HCT116 (cell line): Measurements from ENCODE around the gene ELFN1. TPM values are rescaled to one million over a fixed set of nuclear protein-coding genes. Genes with fewer than 3 reads are reported as not detected.
"Not testable (repeated sequence)": the region's sequence is repeated elsewhere in the genome, so short reads cannot be mapped to it uniquely, and the experiment has no call there.

Experiments used
- ATAC-seq: fragments of 200-7000 bp; cut with Tn5 transposase; 2 replicates; pipeline ENCODE4 v1.9.1; 2020; ENCODE audit warnings: mild to moderate bottlenecking, moderate library complexity
- BruUV-seq: library from RNA; stranded (reverse); fragments of 400-500 nt; replicated peaks from 2 replicates; lab custom pipeline; 2021; lab: Mats Ljungman, UMichigan
- CTCF ChIA-PET: fragments of 300-600 bp; sonication (Branson Sonifier 250); formaldehyde crosslinking; loops from one replicate; lab custom pipeline; 2021; ENCODE audit warnings: antibody characterized with exemption; lab: Charles Lee
- POLR2A ChIA-PET: fragments of 300-600, 350-600 bp; sonication (Branson Sonifier 250); formaldehyde crosslinking; loops from one replicate; lab custom pipeline; 2021; ENCODE audit warnings: antibody characterized with exemption; lab: Charles Lee
- RAD21 ChIA-PET, 2 experiments: fragments of 300-600 bp; sonication (Branson Sonifier 250); formaldehyde crosslinking; loops; one replicate each; lab custom pipeline; 2023; ENCODE audit warnings: low total read pairs in 2 of 2; ENCODE audit not compliant: uncharacterized antibody in 2 of 2, unreplicated experiment in 2 of 2, low non-redundant PET in 1 of 2; lab: Charles Lee
- DNase-seq: peaks from one replicate; pipeline ENCODE4 v3.0.0-alpha.2; 2010; ENCODE audit warnings: low read depth, low spot score
- H2AFZ ChIP-seq: fragments of 200-600 bp; shearing (Covaris generic), sonication (generic); 2 replicates; pipeline ENCODE4 v1.6.1; 2017; ENCODE audit warnings: low read depth, mixed run types, mixed read lengths, antibody characterized with exemption, low read length; ENCODE audit not compliant: poor library complexity, severe bottlenecking
- H3K27ac ChIP-seq: 2 replicates; pipeline ENCODE4 v1.5.1; 2012; ENCODE audit warnings: low read depth, low read length
- H3K27me3 ChIP-seq: fragments of 200-600 bp; sonication (generic); 2 replicates; pipeline ENCODE4 v1.6.1; 2016; ENCODE audit warnings: mixed run types, low read length, mixed read lengths; ENCODE audit not compliant: insufficient read depth
- H3K36me3 ChIP-seq, 2 experiments: fragments of 200-500 bp in 1 of 2; fragments of 200-600 bp in 1 of 2; sonication (Bioruptor generic) in 1 of 2; sonication (generic) in 1 of 2; 2 replicates each; pipeline versions ENCODE4 v1.5.1 to v1.6.1; 2014 to 2016; ENCODE audit warnings: low read length in 2 of 2, inconsistent platforms in 1 of 2, mixed read lengths in 1 of 2, mixed run types in 1 of 2; ENCODE audit not compliant: insufficient read depth in 2 of 2, control insufficient read depth in 1 of 2
- H3K4me1 ChIP-seq, 2 experiments: fragments of 200-600 bp in 1 of 2; sonication (generic) in 1 of 2; 2 replicates each; pipeline versions ENCODE4 v1.5.1 to v1.6.1; 2012 to 2017; ENCODE audit warnings: low read length in 2 of 2, inconsistent platforms in 1 of 2, mild to moderate bottlenecking in 1 of 2, mixed read lengths in 1 of 2, mixed run types in 1 of 2, moderate library complexity in 1 of 2; ENCODE audit not compliant: insufficient read depth in 2 of 2, control insufficient read depth in 1 of 2
- H3K4me2 ChIP-seq: fragments of 200-600 bp; sonication (generic); 2 replicates; pipeline ENCODE4 v1.6.1; 2017; ENCODE audit warnings: mixed run types, low read length, mixed read lengths
- H3K4me3 ChIP-seq, 2 experiments: fragments of 200-600 bp in 1 of 2; sonication (generic) in 1 of 2; replicated peaks in 1 of 2; 2 replicates each; pipeline ENCODE4 v1.5.1; 2011 to 2016; ENCODE audit warnings: low read length in 2 of 2, control low read depth in 1 of 2, low read depth in 1 of 2, mild to moderate bottlenecking in 1 of 2, mixed read lengths in 1 of 2, mixed run types in 1 of 2
- H3K79me2 ChIP-seq: fragments of 200-600 bp; sonication (generic); 2 replicates; pipeline ENCODE4 v1.6.1; 2017; ENCODE audit warnings: mild to moderate bottlenecking, mixed run types, low read length, moderate library complexity, mixed read lengths; ENCODE audit not compliant: insufficient read depth
- H3K9ac ChIP-seq: fragments of 200-600 bp; sonication (generic); 2 replicates; pipeline ENCODE4 v1.6.1; 2016; ENCODE audit warnings: low read length, mixed read lengths
- H3K9me2 ChIP-seq: fragments of 200-600 bp; sonication (generic), shearing (Covaris generic); 2 replicates; pipeline ENCODE4 v1.6.1; 2017; ENCODE audit warnings: mixed run types, mild to moderate bottlenecking, moderate library complexity; ENCODE audit not compliant: insufficient read depth
- H3K9me3 ChIP-seq, 2 experiments: fragments of 200-500 bp in 1 of 2; fragments of 200-600 bp in 1 of 2; sonication (Bioruptor generic) in 1 of 2; sonication (generic) in 1 of 2; 2 replicates each; pipeline ENCODE4 v1.6.1; 2014 to 2017; ENCODE audit warnings: low read length in 2 of 2, mixed read lengths in 2 of 2, inconsistent platforms in 1 of 2, low read depth in 1 of 2, mild to moderate bottlenecking in 1 of 2, mixed run types in 1 of 2, moderate library complexity in 1 of 2; ENCODE audit not compliant: control insufficient read depth in 1 of 2, insufficient read depth in 1 of 2
- H4K20me1 ChIP-seq: fragments of 200-600 bp; sonication (generic), shearing (Covaris generic); 2 replicates; pipeline ENCODE4 v1.6.1; 2017; ENCODE audit warnings: mixed run types, mild to moderate bottlenecking, moderate library complexity; ENCODE audit not compliant: insufficient read depth
- ATF3 ChIP-seq: IDR thresholded peaks from 2 replicates; pipeline ENCODE4 v1.6.1; 2012
- CEBPB ChIP-seq: IDR thresholded peaks from 2 replicates; pipeline ENCODE4 v1.6.1; 2012; ENCODE audit warnings: low read depth
- EZH2 ChIP-seq: fragments of 200-600 bp; sonication (generic); IDR thresholded peaks from 2 replicates; pipeline ENCODE4 v1.6.1; 2017; ENCODE audit warnings: antibody characterized with exemption, mixed run types
- FOSL1 ChIP-seq: IDR thresholded peaks from 2 replicates; pipeline ENCODE4 v1.6.1; 2012; ENCODE audit warnings: low read depth
- JUND ChIP-seq: IDR thresholded peaks from 2 replicates; pipeline ENCODE4 v1.6.1; 2012
- POLR2AphosphoS5 ChIP-seq: IDR thresholded peaks from 2 replicates; pipeline ENCODE4 v1.6.1; 2011; ENCODE audit warnings: mild to moderate bottlenecking, low read depth, low read length, moderate library complexity
- REST ChIP-seq: IDR thresholded peaks from 2 replicates; pipeline ENCODE4 v1.6.1; 2012; ENCODE audit warnings: low read depth
- TCF7L2 ChIP-seq: IDR thresholded peaks from 2 replicates; pipeline ENCODE4 v1.7.0; 2011; ENCODE audit warnings: borderline replicate concordance, inconsistent platforms; ENCODE audit not compliant: insufficient read depth, insufficient read length; ENCODE audit errors: extremely low read depth
- ZFX ChIP-seq: fragments of 450-650 bp; IDR thresholded peaks from 2 replicates; pipeline ENCODE4 v1.6.1; 2017
- intact Hi-C: fragments of 100-400 bp; cut with micrococcal nuclease; formaldehyde crosslinking; loops from 2 replicates; pipeline ENCODE4 v1.10.0; 2022
- total RNA-seq: library from RNA; stranded (reverse); gene quantifications from one replicate; pipeline ENCODE4 v1.2.1, GENCODE V29; 2021; ENCODE audit not compliant: unreplicated experiment
- TF ChIP-seq, protein P1 (sequence below): IDR thresholded peaks from 2 replicates; pipeline ENCODE4 v1.6.1; 2012
- TF ChIP-seq, protein P2 (sequence below), 3 experiments: fragments of 200-600 bp in 1 of 3; sonication (generic) in 1 of 3; IDR thresholded peaks in 2 of 3; conservative IDR thresholded peaks in 1 of 3; 2 replicates each; pipeline ENCODE4 v1.5.1; 2012 to 2017; ENCODE audit warnings: low read depth in 2 of 3, low read length in 2 of 3, antibody characterized with exemption in 1 of 3, borderline replicate concordance in 1 of 3, control low read depth in 1 of 3, mild to moderate bottlenecking in 1 of 3, mixed read lengths in 1 of 3, mixed run types in 1 of 3, moderate library complexity in 1 of 3; ENCODE audit not compliant: insufficient read depth in 1 of 3

The ELFN1 gene
- total RNA-seq, 1 experiment from 2014 or later: 4.4 TPM

- no peaks in the 10 kb centered on the region for H3K36me3 ChIP-seq
- peaks cover 3 to 13% of the 10 kb centered on the region in 2 experiments; a peak in 3 of 4 replicates for H3K4me1 ChIP-seq
- H3K27ac ChIP-seq: no peak overlapping the region
- H3K9ac ChIP-seq: no peak overlapping the region
- no peaks in the 10 kb centered on the region for H4K20me1 ChIP-seq
- no peaks in the 10 kb centered on the region for H3K9me2 ChIP-seq
- POLR2A ChIA-PET: no interaction called here
- CTCF ChIA-PET: no interaction called here
- no peak overlapping the region for H3K4me2 ChIP-seq
- H3K27me3 ChIP-seq: no peaks in the 10 kb centered on the region
- intact Hi-C loops: no loop called here
- no peaks in the 10 kb centered on the region for H3K79me2 ChIP-seq
- no peak overlapping the region for H2AFZ ChIP-seq
- H3K4me3 ChIP-seq: no peak overlapping the region
- DNase-seq (no peak), ATAC-seq (no peak)
- H3K9me3 ChIP-seq: no peaks in the 10 kb centered on the region
- no peak for TF ChIP-seq REST
- no peak for TF ChIP-seq FOSL1
- TF ChIP-seq, protein P1, sequence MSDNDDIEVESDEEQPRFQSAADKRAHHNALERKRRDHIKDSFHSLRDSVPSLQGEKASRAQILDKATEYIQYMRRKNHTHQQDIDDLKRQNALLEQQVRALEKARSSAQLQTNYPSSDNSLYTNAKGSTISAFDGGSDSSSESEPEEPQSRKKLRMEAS: no peak
- TF ChIP-seq POLR2AphosphoS5: no peak
- no peak for TF ChIP-seq TCF7L2
- TF ChIP-seq CEBPB: no peak
- TF ChIP-seq, protein P2, sequence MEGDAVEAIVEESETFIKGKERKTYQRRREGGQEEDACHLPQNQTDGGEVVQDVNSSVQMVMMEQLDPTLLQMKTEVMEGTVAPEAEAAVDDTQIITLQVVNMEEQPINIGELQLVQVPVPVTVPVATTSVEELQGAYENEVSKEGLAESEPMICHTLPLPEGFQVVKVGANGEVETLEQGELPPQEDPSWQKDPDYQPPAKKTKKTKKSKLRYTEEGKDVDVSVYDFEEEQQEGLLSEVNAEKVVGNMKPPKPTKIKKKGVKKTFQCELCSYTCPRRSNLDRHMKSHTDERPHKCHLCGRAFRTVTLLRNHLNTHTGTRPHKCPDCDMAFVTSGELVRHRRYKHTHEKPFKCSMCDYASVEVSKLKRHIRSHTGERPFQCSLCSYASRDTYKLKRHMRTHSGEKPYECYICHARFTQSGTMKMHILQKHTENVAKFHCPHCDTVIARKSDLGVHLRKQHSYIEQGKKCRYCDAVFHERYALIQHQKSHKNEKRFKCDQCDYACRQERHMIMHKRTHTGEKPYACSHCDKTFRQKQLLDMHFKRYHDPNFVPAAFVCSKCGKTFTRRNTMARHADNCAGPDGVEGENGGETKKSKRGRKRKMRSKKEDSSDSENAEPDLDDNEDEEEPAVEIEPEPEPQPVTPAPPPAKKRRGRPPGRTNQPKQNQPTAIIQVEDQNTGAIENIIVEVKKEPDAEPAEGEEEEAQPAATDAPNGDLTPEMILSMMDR (IDR thresholded peaks at IDR 0.05 in 2 of 3, conservative IDR thresholded peaks at IDR 0.05 in 1 of 3; ENCODE audit: borderline replicate concordance in 1 of 3, insufficient read depth in 1 of 3, low read depth in 2 of 3, low read length in 2 of 3): no peak
- TF ChIP-seq EZH2: no peak
- TF ChIP-seq ATF3: no peak
- no peak for TF ChIP-seq JUND
- TF ChIP-seq ZFX: no peak
- TF ChIP-seq, all 23 proteins: peak for 0
- RAD21 ChIA-PET: no interaction called here
- BruUV-seq: no TSS peak
These were observed 48.0 kb downstream of the ELFN1 start for GRCh38 chr7:1717903-1718676.

DNA sequence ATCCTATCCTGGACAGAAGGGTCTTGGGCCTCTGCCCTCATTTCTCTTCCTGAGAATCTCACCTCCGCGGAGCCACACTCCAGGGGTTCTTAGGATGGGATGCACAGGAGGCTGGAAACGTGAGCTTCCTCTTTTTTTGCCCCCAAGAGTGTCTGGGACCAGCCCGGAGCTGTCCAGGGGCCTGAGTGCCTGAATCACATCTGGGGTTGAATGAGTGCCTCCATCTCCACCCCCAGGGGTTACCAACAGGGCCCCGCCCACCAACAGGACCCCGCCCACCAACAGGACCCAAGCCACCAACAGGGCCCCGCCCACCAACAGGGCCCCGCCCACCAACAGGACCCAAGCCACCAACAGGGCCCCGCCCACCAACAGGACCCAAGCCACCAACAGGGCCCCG, 48.8 kb downstream of the ELFN1 start:
- RAD21 ChIA-PET, H3K27me3 ChIP-seq, H3K9me2 ChIP-seq, DNase-seq, ATAC-seq, H3K36me3 ChIP-seq, H4K20me1 ChIP-seq, CTCF ChIA-PET, BruUV-seq, intact Hi-C loops, H3K4me2 ChIP-seq, POLR2A ChIA-PET, H3K9ac ChIP-seq, H3K4me3 ChIP-seq, H3K27ac ChIP-seq, H3K79me2 ChIP-seq, H3K9me3 ChIP-seq, H2AFZ ChIP-seq: not testable (repeated sequence)
- H3K4me1 ChIP-seq: peaks cover 3 to 13% of the 10 kb centered on the region in 2 experiments; a peak in 3 of 4 replicates
